ENCODE measurements around the gene TMEM62.
"Not testable (repeated sequence)": the region's sequence is repeated elsewhere in the genome, so short reads cannot be mapped to it uniquely, and the experiment has no call there.

DNA sequence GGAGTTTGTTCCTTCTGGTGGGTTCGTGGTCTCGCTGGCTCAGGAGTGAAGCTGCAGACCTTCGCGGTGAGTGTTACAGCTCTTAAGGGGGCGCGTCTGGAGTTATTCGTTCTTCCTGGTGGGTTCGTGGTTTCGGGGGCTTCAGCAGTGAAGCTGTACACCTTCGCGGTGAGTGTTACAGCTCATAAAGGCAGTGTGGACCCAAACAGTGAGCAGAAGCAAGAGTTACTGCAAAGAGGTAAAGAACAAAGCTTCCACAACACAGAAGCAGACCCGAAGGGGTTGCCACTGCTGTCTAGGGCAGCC lies 92.5 kb downstream of the TMEM62 start:
- TF ChIP-seq, protein P1, sequence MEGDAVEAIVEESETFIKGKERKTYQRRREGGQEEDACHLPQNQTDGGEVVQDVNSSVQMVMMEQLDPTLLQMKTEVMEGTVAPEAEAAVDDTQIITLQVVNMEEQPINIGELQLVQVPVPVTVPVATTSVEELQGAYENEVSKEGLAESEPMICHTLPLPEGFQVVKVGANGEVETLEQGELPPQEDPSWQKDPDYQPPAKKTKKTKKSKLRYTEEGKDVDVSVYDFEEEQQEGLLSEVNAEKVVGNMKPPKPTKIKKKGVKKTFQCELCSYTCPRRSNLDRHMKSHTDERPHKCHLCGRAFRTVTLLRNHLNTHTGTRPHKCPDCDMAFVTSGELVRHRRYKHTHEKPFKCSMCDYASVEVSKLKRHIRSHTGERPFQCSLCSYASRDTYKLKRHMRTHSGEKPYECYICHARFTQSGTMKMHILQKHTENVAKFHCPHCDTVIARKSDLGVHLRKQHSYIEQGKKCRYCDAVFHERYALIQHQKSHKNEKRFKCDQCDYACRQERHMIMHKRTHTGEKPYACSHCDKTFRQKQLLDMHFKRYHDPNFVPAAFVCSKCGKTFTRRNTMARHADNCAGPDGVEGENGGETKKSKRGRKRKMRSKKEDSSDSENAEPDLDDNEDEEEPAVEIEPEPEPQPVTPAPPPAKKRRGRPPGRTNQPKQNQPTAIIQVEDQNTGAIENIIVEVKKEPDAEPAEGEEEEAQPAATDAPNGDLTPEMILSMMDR (optimal IDR thresholded peaks at IDR 0.05 in 1 of 3, IDR thresholded peaks at IDR 0.05 in 1 of 3, conservative IDR thresholded peaks at IDR 0.05 in 1 of 3; ENCODE audit: extremely low read depth in 1 of 3, insufficient read depth in 2 of 3, low read length in 3 of 3): not testable (repeated sequence)
- not testable (repeated sequence) for TF ChIP-seq EZH2 (IDR thresholded peaks at IDR 0.05; ENCODE audit: low read length)
